Chondrocyte (in vitro differentiated cells): Measurements from ENCODE around the gene SPTSSA. TPM values are rescaled to one million over a fixed set of nuclear protein-coding genes. Genes with fewer than 3 reads are reported as not detected.
"Not testable (repeated sequence)": the region's sequence is repeated elsewhere in the genome, so short reads cannot be mapped to it uniquely, and the experiment has no call there.

Source experiments
- DNase-seq: peaks from one replicate; pipeline ENCODE4 v3.0.0; 2021; ENCODE audit warnings: mixed read lengths, low spot score
- H3K27ac Mint-ChIP-seq: one replicate; pipeline ENCODE4 v1.8.0; 2021; ENCODE audit warnings: mild to moderate bottlenecking, moderate library complexity, mixed read lengths; ENCODE audit not compliant: unreplicated experiment
- H3K27me3 Mint-ChIP-seq: 2 replicates; pipeline ENCODE4 v1.8.0; 2021; ENCODE audit warnings: low read depth, mixed read lengths
- H3K36me3 Mint-ChIP-seq: 2 replicates; pipeline ENCODE4 v1.8.0; 2021; ENCODE audit warnings: low read depth, mixed read lengths
- H3K4me1 Mint-ChIP-seq: 2 replicates; pipeline ENCODE4 v1.8.0; 2021; ENCODE audit warnings: low read depth, mild to moderate bottlenecking, mixed read lengths
- H3K4me3 Mint-ChIP-seq: one replicate; pipeline ENCODE4 v1.8.0; 2021; ENCODE audit warnings: mild to moderate bottlenecking, moderate library complexity, mixed read lengths; ENCODE audit not compliant: unreplicated experiment
- H3K9me3 Mint-ChIP-seq: 2 replicates; pipeline ENCODE4 v1.8.0; 2021; ENCODE audit warnings: low read depth, mixed read lengths
- CTCF ChIP-seq: fragments of 200-600 bp; sonication (generic); IDR thresholded peaks from 2 replicates; pipeline ENCODE4 v1.5.0; 2021; ENCODE audit warnings: antibody characterized with exemption, mild to moderate bottlenecking, moderate library complexity
- total RNA-seq: library from RNA; stranded (reverse); gene quantifications from 3 replicates; pipeline ENCODE4 v1.2.1, GENCODE V29; 2021

SPTSSA gene
- total RNA-seq, 1 donor from 2014 or later = 19.1 TPM

- no peak overlapping the region for H3K4me3 Mint-ChIP-seq
- H3K27ac Mint-ChIP-seq = no peak overlapping the region
- H3K9me3 Mint-ChIP-seq = no peaks in the 10 kb centered on the region
- H3K27me3 Mint-ChIP-seq = no peaks in the 10 kb centered on the region
- no peak for TF ChIP-seq CTCF
- H3K4me1 Mint-ChIP-seq = no peaks in the 10 kb centered on the region
- H3K36me3 Mint-ChIP-seq = no peaks in the 10 kb centered on the region
- no peak for DNase-seq
These were observed 16.2 kb upstream of the SPTSSA start for GRCh38 chr14:34478261-34478660.

GRCh38 chr14:34476036-34476435 lies 14.0 kb upstream of the SPTSSA start:
- not testable (repeated sequence) for H3K4me1 Mint-ChIP-seq, H3K27me3 Mint-ChIP-seq, H3K4me3 Mint-ChIP-seq, DNase-seq, H3K9me3 Mint-ChIP-seq, H3K36me3 Mint-ChIP-seq, H3K27ac Mint-ChIP-seq

- no peak overlapping the region for H3K4me3 Mint-ChIP-seq
- TF ChIP-seq CTCF = no peak
- no peaks in the 10 kb centered on the region for H3K27me3 Mint-ChIP-seq
- H3K36me3 Mint-ChIP-seq = no peaks in the 10 kb centered on the region
- no peaks in the 10 kb centered on the region for H3K4me1 Mint-ChIP-seq
- no peaks in the 10 kb centered on the region for H3K9me3 Mint-ChIP-seq
- no peak overlapping the region for H3K27ac Mint-ChIP-seq
- no peak for DNase-seq
These were observed 13.1 kb upstream of the SPTSSA start for GRCh38 chr14:34475163-34475562.

- no peak for DNase-seq
- H3K4me3 Mint-ChIP-seq = no peak overlapping the region
- TF ChIP-seq CTCF = no peak
- no peak overlapping the region for H3K27ac Mint-ChIP-seq
- H3K9me3 Mint-ChIP-seq = no peaks in the 10 kb centered on the region
- no peaks in the 10 kb centered on the region for H3K27me3 Mint-ChIP-seq
- no peaks in the 10 kb centered on the region for H3K36me3 Mint-ChIP-seq
- no peaks in the 10 kb centered on the region for H3K4me1 Mint-ChIP-seq
These were observed 12.2 kb upstream of the SPTSSA start for GRCh38 chr14:34474187-34474679.

- TF ChIP-seq CTCF = no peak
- Mint-ChIP-seq H3K9me3 (no peaks in the 10 kb centered on the region), H3K27me3 (no peaks in the 10 kb centered on the region), H3K4me1 (no peaks in the 10 kb centered on the region), H3K4me3 (no peak overlapping the region), H3K27ac (no peak overlapping the region), H3K36me3 (no peaks in the 10 kb centered on the region)
- DNase-seq = peak; percentile 34
These were observed 10.8 kb upstream of the SPTSSA start for GRCh38 chr14:34472706-34473279.

GRCh38 chr14:34470319-34470718 lies 8.3 kb upstream of the SPTSSA start:
- DNase-seq = no peak
- Mint-ChIP-seq H3K9me3 (no peaks in the 10 kb centered on the region), H3K27me3 (no peaks in the 10 kb centered on the region), H3K36me3 (no peaks in the 10 kb centered on the region), H3K4me3 (no peak overlapping the region), H3K4me1 (no peaks in the 10 kb centered on the region), H3K27ac (no peak overlapping the region)
- no peak for TF ChIP-seq CTCF
